SH-SY5Y (cell line): ENCODE measurements around the gene KLF1.

Source experiments
- GATA2 ChIP-seq: IDR thresholded peaks from 2 replicates; pipeline ENCODE4 v1.6.1; 2011; ENCODE audit warnings: mild to moderate bottlenecking, low read depth, low read length
- GATA3 ChIP-seq: IDR thresholded peaks from 2 replicates; pipeline ENCODE4 v1.6.1; 2011; ENCODE audit warnings: low read depth, mild to moderate bottlenecking, low read length, moderate library complexity

KLF1 gene

GRCh38 chr19:12886969-12887747 lies at the start of gene KLF1:
KLF1 (minus strand) TSS chr19:12887201; CDS start chr19:12887140, 61 bp downstream.
- TF ChIP-seq GATA2 (no peak), GATA3 (no peak)

DNA sequence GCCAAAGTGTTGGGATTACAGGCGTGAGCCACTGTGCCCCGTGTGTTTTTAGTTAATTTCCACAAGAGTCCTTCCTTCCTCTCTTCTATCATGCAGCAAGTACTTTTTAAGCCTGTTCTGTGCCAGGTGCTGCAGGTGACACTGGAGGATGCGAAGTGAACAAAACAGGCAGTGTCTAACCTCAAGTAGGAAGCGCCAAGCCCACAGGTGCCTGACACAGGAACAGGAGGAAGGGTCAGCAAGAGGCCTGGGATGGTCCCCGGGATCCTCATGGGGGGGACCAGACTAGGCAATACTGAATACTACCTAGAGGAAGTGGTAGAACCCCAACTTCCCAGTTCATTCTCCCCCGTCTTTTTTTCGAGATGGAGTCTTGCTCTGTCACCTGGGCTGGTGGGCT lies 49.6 kb upstream of the KLF1 start:
- no peak for TF ChIP-seq GATA2
- no peak for TF ChIP-seq GATA3

- TF ChIP-seq GATA3 (no peak), GATA2 (no peak)
Measured at GRCh38 chr19:12935071-12935470, 48.1 kb upstream of the KLF1 start.

- no peak for TF ChIP-seq GATA3
- TF ChIP-seq GATA2, result no peak
Measured at GRCh38 chr19:12933287-12934072, 46.5 kb upstream of the KLF1 start, which contains the start of gene FARSA. FARSA (minus strand) TSS chr19:12933711; CDS start chr19:12933696, 15 bp downstream.

GRCh38 chr19:12932392-12933286 lies 45.6 kb upstream of the KLF1 start:
- TF ChIP-seq GATA2 (no peak), GATA3 (no peak)

DNA sequence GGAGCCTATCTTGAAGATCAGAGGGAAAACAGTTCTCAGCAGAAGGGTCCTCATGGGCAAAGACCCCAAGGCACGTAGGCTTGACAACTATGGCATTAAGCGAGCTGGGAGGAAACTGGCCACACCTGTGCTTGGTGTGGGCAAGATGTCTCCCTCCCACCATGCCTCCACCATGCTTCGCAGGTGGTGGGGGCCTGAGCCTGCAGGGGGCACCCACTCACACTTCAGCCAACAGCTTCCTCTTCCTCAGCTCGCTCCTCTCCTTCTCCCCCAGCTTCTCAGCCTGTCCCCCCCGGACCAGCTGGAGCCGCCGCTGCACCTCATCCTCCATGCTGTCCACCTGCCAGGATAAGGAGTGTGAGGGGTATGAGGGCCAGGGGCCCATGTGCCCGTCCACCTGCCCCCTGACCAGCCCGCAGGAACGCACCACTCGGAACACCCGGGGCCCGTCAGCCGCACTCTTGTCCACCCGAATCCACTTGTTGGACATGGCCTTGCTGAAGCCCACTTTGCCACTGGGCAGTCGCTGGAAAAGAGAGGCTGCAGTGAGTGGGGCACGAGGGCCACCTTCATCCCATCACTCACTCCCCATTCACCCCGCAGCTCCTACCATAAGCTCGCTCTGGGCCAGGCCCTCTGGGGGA lies 43.1 kb upstream of the KLF1 start:
- TF ChIP-seq GATA2 (no peak), GATA3 (no peak)

- TF ChIP-seq GATA3 (no peak), GATA2 (no peak)
Measured at GRCh38 chr19:12924621-12925310, 37.8 kb upstream of the KLF1 start.

DNA sequence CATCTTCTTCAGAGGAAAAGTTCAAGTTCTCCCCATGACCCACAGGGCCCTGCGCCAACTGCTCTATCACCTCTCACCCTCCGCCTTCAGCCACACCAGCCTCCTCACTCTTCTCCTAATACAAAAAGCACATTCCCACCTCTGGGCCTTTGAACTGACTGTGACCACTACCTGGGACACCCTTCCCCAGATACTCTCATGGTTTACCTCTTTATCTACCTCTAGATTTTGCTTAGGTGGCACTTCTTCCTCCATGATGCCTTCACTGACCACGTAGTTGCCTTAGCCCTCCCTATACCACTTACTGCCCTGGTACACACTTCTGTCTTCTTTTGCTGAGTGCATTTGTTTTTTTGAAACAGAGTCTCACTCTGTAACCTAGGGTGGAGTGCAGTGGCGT lies 36.0 kb upstream of the KLF1 start:
- TF ChIP-seq GATA2, result no peak
- no peak for TF ChIP-seq GATA3

DNA sequence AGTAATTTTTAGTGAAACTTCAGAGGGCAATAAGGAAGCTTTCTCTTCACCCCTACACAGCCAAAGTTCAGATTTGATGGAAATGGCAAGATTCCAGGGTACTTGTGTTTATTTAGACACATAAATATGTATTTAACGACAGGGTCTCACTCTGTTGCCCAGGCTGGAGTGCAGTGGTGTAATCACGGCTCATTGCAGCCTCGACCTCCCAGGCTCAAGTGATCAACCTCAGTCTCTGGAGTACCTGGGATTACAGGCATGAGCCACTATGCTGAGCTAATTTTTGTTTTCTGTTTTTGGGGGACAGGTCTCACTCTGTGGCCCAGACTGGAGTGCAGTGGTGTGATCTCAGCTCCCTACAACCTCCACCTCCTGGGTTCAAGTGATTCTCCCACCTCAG lies 34.0 kb upstream of the KLF1 start:
- TF ChIP-seq GATA2 (no peak), GATA3 (no peak)

GRCh38 chr19:12918253-12918652 lies 31.3 kb upstream of the KLF1 start:
- no peak for TF ChIP-seq GATA3

GRCh38 chr19:12913851-12914690 lies 27.1 kb upstream of the KLF1 start:
- TF ChIP-seq GATA2 (no peak), GATA3 (no peak)

DNA sequence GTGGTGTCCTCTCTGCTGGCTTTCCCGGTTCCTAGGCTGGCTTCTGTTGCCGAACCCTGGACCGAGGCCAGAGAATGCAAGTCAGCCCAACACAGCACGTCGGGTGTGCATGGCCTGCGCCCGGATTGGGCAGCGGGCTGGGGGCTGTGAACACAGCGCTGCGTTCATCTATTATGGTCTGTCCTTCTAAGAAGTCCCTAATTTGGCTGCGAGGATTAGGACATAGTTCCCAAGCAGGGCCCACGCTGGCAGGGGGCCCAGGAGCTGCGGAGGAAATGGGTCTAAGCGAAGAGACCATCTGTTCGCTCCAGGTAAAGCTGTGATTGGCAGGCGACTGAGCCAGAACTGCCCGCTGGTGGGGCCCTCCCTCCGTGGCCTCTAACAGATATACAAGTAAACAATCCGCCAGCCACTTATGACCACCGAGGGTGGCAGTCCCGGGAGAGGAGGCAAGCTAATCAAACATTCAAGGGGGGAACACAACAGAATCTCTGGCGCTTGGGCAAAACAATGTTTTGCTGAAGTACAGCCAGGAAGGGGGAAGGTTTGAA lies 26.1 kb upstream of the KLF1 start:
- TF ChIP-seq GATA3, result no peak
- no peak for TF ChIP-seq GATA2

DNA sequence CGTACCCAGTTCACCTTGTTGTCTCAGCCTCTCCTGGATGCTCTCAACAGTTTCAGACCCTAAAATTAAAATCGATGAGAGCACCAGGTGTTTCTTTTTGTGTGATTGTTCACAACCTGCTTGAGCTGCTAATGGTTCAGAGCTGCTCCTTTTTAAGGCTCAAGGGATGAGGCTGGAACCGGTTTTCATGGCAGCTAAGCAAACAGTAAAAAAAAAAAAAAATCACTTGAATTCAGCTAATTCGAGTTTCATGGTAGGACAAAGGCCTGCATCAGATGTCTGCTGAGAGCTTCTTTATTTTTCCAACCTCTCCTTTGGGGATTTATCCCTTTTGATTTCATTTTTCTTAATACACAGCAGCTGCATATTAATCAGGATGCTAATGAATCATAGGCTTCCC lies 25.6 kb upstream of the KLF1 start:
- no peak for TF ChIP-seq GATA2
- TF ChIP-seq GATA3, result no peak
